ENCODE results near the gene CDH4. TPM values are rescaled to one million over a fixed set of nuclear protein-coding genes. Genes with fewer than 3 reads are reported as not detected.

CDH4 gene
- polyA plus RNA-seq, 1 experiment: 1.5 TPM

GRCh38 chr20:61490721-61491120 is 238.7 kb downstream of the CDH4 start:
- ChIA-PET CTCF (no interaction called here), POLR2A (no interaction called here)

GRCh38 chr20:61492065-61492464 is 240.0 kb downstream of the CDH4 start:
- CTCF ChIA-PET: no interaction called here
- Histone ChIP-seq H3K27me3 (ENCODE audit: control insufficient read depth, insufficient read depth, low read length) (no peaks in the 10 kb centered on the region), H3K36me3 (ENCODE audit: control insufficient read depth, insufficient read depth, low read length) (no peaks in the 10 kb centered on the region), H3K4me3 (ENCODE audit: low read depth, low read length) (no peak overlapping the region)
- POLR2A ChIA-PET: no interaction called here
- no peak for DNase-seq (ENCODE audit: low read depth)
- TF ChIP-seq CTCF (IDR thresholded peaks at IDR 0.05; ENCODE audit: insufficient read depth, low read depth, low read length): no peak

More at GRCh38 chr20:61490721-61491120, 238.7 kb downstream of the CDH4 start:
- Histone ChIP-seq H3K36me3 (ENCODE audit: control insufficient read depth, insufficient read depth, low read length) (no peaks in the 10 kb centered on the region), H3K4me3 (ENCODE audit: low read depth, low read length) (no peak overlapping the region), H3K27me3 (ENCODE audit: control insufficient read depth, insufficient read depth, low read length) (no peaks in the 10 kb centered on the region)
- no peak for TF ChIP-seq CTCF (IDR thresholded peaks at IDR 0.05; ENCODE audit: insufficient read depth, low read depth, low read length)
- no peak for DNase-seq (ENCODE audit: low read depth)

- Histone ChIP-seq H3K36me3 (ENCODE audit: control insufficient read depth, insufficient read depth, low read length) (no peaks in the 10 kb centered on the region), H3K27me3 (ENCODE audit: control insufficient read depth, insufficient read depth, low read length) (no peaks in the 10 kb centered on the region), H3K4me3 (ENCODE audit: low read depth, low read length) (no peak overlapping the region)
- POLR2A ChIA-PET: no interaction called here
- no peak for TF ChIP-seq CTCF (IDR thresholded peaks at IDR 0.05; ENCODE audit: insufficient read depth, low read depth, low read length)
- DNase-seq (ENCODE audit: low read depth): no peak
- CTCF ChIA-PET: no interaction called here
Measured at GRCh38 chr20:61493798-61494305, 241.8 kb downstream of the CDH4 start.

DNA sequence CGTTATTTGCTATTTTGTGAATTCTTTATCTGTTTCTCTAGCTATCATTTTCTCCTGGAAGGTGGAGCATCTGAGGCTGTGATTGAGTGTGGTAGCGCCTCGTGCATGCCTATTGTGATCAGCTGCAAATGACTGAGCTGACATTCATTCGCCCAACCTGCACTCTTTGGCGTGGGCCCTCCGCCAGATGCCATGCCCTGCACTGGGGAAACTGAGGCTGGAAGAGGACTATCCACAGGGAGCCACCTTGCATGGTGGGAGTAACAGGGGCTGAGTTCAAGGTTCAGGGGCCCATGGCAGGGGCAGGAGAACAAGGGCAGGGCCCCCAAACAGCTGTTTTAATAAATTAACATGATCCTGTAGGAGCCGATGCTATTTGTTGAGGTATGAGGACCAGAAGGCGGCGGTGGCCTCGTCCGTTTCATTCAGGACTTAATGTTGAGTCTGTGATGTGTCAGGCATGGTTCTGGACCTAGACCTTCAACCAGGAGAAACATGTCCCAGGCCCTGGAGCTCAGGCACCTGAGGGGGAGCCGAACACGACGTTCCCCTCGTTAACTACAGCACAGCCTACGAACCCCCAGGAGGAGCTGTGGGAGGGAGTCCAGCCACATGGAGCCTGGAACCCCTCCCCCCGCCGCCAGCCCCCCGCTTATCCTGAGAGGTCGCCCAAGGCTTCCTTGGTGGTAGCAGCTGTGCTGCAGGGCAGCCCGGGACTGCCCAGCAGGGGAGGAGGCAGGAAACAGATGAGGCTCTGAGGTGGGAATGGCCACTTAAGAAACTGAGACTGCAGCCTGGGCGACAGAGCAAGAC is 242.9 kb downstream of the CDH4 start:
- ChIA-PET POLR2A (no interaction called here), CTCF (interaction anchor here (1.3 kb wide), 1 partner anchor 12 kb away, joined by 3 read pairs; no protein-coding TSS in a partner anchor)
- TF ChIP-seq CTCF (IDR thresholded peaks at IDR 0.05; ENCODE audit: insufficient read depth, low read depth, low read length): no peak

DNA sequence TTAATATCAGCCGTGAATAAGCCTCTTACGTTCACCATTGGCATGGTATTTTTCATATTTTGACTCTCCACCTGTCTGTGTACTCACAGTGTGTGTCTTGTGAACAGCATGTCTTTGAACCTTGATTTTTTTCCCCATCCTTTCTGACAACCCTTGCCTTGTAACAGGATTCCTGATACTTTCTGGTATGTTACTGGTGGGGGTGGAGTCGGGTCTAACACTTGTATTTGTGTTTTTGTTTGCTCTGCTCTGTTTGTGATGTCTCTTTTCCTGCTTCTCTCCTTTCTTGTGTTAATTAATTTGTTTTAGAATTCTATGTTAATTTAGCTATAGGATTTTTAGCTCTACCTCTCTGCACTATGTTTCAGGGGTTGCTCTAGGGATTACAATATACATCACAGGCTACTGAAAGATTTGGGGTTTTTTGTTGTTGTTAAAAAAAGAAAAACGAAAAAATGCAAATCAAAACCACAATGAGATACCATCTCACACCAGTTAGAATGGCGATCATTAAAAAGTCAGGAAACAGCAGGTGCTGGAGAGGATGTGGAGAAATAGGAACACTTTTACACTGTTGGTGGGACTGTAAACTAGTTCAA is 245.1 kb downstream of the CDH4 start:
- Histone ChIP-seq H3K36me3 (ENCODE audit: control insufficient read depth, insufficient read depth, low read length) (no peaks in the 10 kb centered on the region), H3K27me3 (ENCODE audit: control insufficient read depth, insufficient read depth, low read length) (no peaks in the 10 kb centered on the region), H3K4me3 (ENCODE audit: low read depth, low read length) (no peak overlapping the region)
- TF ChIP-seq CTCF (IDR thresholded peaks at IDR 0.05; ENCODE audit: insufficient read depth, low read depth, low read length): no peak
- CTCF ChIA-PET: no interaction called here
- no peak for DNase-seq (ENCODE audit: low read depth)
- POLR2A ChIA-PET: no interaction called here

More for the DNA sequence above, 242.9 kb downstream of the CDH4 start:
- Histone ChIP-seq H3K36me3 (ENCODE audit: control insufficient read depth, insufficient read depth, low read length) (no peaks in the 10 kb centered on the region), H3K27me3 (ENCODE audit: control insufficient read depth, insufficient read depth, low read length) (no peaks in the 10 kb centered on the region), H3K4me3 (ENCODE audit: low read depth, low read length) (no peak overlapping the region)
- DNase-seq (ENCODE audit: low read depth): no peak

Measured in BJ (cell line).